Neuronal stem cell (in vitro differentiated cells): Measurements from ENCODE around the gene TSHZ2.

ENCODE experiments used
- DNase-seq: peaks from one replicate; pipeline ENCODE4 v3.0.0-alpha.2; 2013; ENCODE audit warnings: low spot score
- H2AFZ ChIP-seq: one replicate; pipeline ENCODE4 v1.6.1; 2013; ENCODE audit warnings: mild to moderate bottlenecking, low read length, inconsistent platforms
- H2AK5ac ChIP-seq: 2 replicates; pipeline ENCODE4 v1.6.1; 2013; ENCODE audit warnings: low read depth, mild to moderate bottlenecking, inconsistent platforms, low read length, moderate library complexity, mixed read lengths
- H2BK120ac ChIP-seq: 2 replicates; pipeline ENCODE4 v1.6.1; 2013; ENCODE audit warnings: low read depth, mild to moderate bottlenecking, inconsistent platforms, low read length, moderate library complexity, mixed read lengths
- H2BK12ac ChIP-seq: one replicate; pipeline ENCODE4 v1.6.1; 2013; ENCODE audit warnings: low read length, inconsistent platforms
- H2BK15ac ChIP-seq: 2 replicates; pipeline ENCODE4 v1.6.1; 2013; ENCODE audit warnings: mild to moderate bottlenecking, low read length, inconsistent platforms, mixed read lengths
- H2BK5ac ChIP-seq: one replicate; pipeline ENCODE4 v1.6.1; 2013; ENCODE audit warnings: inconsistent platforms, mild to moderate bottlenecking, low read length, moderate library complexity
- H3K14ac ChIP-seq: one replicate; pipeline ENCODE4 v1.6.1; 2013; ENCODE audit warnings: low read length, inconsistent platforms
- H3K18ac ChIP-seq: 2 replicates; pipeline ENCODE4 v1.6.1; 2013; ENCODE audit warnings: low read length, inconsistent platforms
- H3K23ac ChIP-seq: 2 replicates; pipeline ENCODE4 v1.6.1; 2013; ENCODE audit warnings: low read depth, mild to moderate bottlenecking, mixed read lengths, low read length, inconsistent platforms; ENCODE audit not compliant: poor library complexity
- H3K27ac ChIP-seq: replicated peaks from 3 replicates; pipeline ENCODE4 v1.5.1; 2013; ENCODE audit warnings: low read length, inconsistent platforms
- H3K27me3 ChIP-seq, 3 experiments: 2 replicates each; pipeline ENCODE4 v1.6.1; 2013; ENCODE audit warnings: low read length in 3 of 3, mild to moderate bottlenecking in 2 of 3, inconsistent platforms in 1 of 3, low read depth in 1 of 3, mixed read lengths in 1 of 3, moderate library complexity in 1 of 3; ENCODE audit not compliant: control insufficient read depth in 3 of 3, insufficient read depth in 3 of 3
- H3K36me3 ChIP-seq, 2 donors: replicated peaks in 1 of 2; 2 replicates each; pipeline ENCODE4 v1.6.1; 2013; ENCODE audit warnings: low read length in 2 of 2; ENCODE audit not compliant: control insufficient read depth in 2 of 2, insufficient read depth in 2 of 2
- H3K4ac ChIP-seq: 2 replicates; pipeline ENCODE4 v1.6.1; 2013; ENCODE audit warnings: inconsistent platforms, mild to moderate bottlenecking, low read length, moderate library complexity
- H3K4me1 ChIP-seq, 2 donors: 1 replicate in 1 of 2; 2 replicates in 1 of 2; pipeline ENCODE4 v1.6.1; 2013; ENCODE audit warnings: low read length in 2 of 2, low read depth in 1 of 2; ENCODE audit not compliant: control insufficient read depth in 2 of 2, insufficient read depth in 1 of 2
- H3K4me2 ChIP-seq: one replicate; pipeline ENCODE4 v1.6.1; 2013; ENCODE audit warnings: mild to moderate bottlenecking, low read length, inconsistent platforms; ENCODE audit not compliant: insufficient read depth, poor library complexity, severe bottlenecking
- H3K4me3 ChIP-seq, 2 donors: 2 replicates each; pipeline ENCODE4 v1.5.1; 2013; ENCODE audit warnings: low read length in 2 of 2, mild to moderate bottlenecking in 2 of 2, inconsistent platforms in 1 of 2, moderate library complexity in 1 of 2
- H3K79me1 ChIP-seq: one replicate; pipeline ENCODE4 v1.6.1; 2013; ENCODE audit warnings: low read depth, mild to moderate bottlenecking, inconsistent platforms, low read length, moderate library complexity
- H3K9ac ChIP-seq: one replicate; pipeline ENCODE4 v1.6.1; 2013; ENCODE audit warnings: mild to moderate bottlenecking, low read depth, low read length, inconsistent platforms; ENCODE audit not compliant: poor library complexity
- H3K9me3 ChIP-seq, 2 donors: replicated peaks in 1 of 2; 2 replicates each; pipeline versions ENCODE3 to v1.6.1; 2013; ENCODE audit warnings: low read length in 2 of 2, mild to moderate bottlenecking in 2 of 2, inconsistent platforms in 1 of 2, low read depth in 1 of 2, mixed read lengths in 1 of 2, moderate library complexity in 1 of 2; ENCODE audit not compliant: control insufficient read depth in 2 of 2, insufficient read depth in 1 of 2
- H4K8ac ChIP-seq: one replicate; pipeline ENCODE4 v1.6.1; 2013; ENCODE audit warnings: low read depth, mild to moderate bottlenecking, inconsistent platforms, low read length, moderate library complexity
- H4K91ac ChIP-seq: one replicate; pipeline ENCODE4 v1.6.1; 2013; ENCODE audit warnings: low read length, low read depth, mild to moderate bottlenecking, inconsistent platforms; ENCODE audit not compliant: poor library complexity
- WGBS, 2 donors: extraction: QIAGEN DNeasy Blood & Tissue Kit; methylation state at CpG; one replicate each; pipeline ENCODE4 v1.1.7; 2013; ENCODE audit warnings: missing lambda C conversion rate in 2 of 2, mixed read lengths in 1 of 2; ENCODE audit not compliant: insufficient read length in 2 of 2, insufficient replicate concordance in 1 of 2; ENCODE audit errors: extremely low coverage in 2 of 2; 5-methylcytosine and 5-hydroxymethylcytosine counted together

Gene TSHZ2

GRCh38 chr20:53296025-53296424 is 323.9 kb downstream of the TSHZ2 start:
- no peak overlapping the region for H3K4me2 ChIP-seq
- H3K23ac ChIP-seq, result no peak overlapping the region
- H3K36me3 ChIP-seq, result no peaks in the 10 kb centered on the region
- no peak overlapping the region for H2BK120ac ChIP-seq
- no peaks in the 10 kb centered on the region for H3K79me1 ChIP-seq
- no peak overlapping the region for H2AFZ ChIP-seq
- no peak overlapping the region for H4K8ac ChIP-seq
- WGBS, 2 donors, result no CpG with 5 or more reads among the region's 2 CpGs
- no peak overlapping the region for H3K4ac ChIP-seq
- H3K27me3 ChIP-seq, result no peaks in the 10 kb centered on the region
- no peak overlapping the region for H3K14ac ChIP-seq
- no peak overlapping the region for H4K91ac ChIP-seq
- no peak overlapping the region for H2BK15ac ChIP-seq
- no peak overlapping the region for H2AK5ac ChIP-seq
- H3K4me3 ChIP-seq, result no peak overlapping the region
- H3K4me1 ChIP-seq, result peaks cover 0 to 6% of the 10 kb centered on the region in 2 donors
- H3K9ac ChIP-seq, result no peak overlapping the region
- H3K27ac ChIP-seq, result no peak overlapping the region
- H2BK12ac ChIP-seq, result no peak overlapping the region
- H3K9me3 ChIP-seq, result no peaks in the 10 kb centered on the region
- no peak overlapping the region for H2BK5ac ChIP-seq
- H3K18ac ChIP-seq, result no peak overlapping the region
- no peak for DNase-seq

- H3K27ac ChIP-seq, result no peak overlapping the region
- no peak overlapping the region for H3K4me3 ChIP-seq
- H2AFZ ChIP-seq, result no peak overlapping the region
- no peaks in the 10 kb centered on the region for H3K27me3 ChIP-seq
- no peaks in the 10 kb centered on the region for H3K79me1 ChIP-seq
- no peak for DNase-seq
- no peaks in the 10 kb centered on the region for H3K9me3 ChIP-seq
- no peak overlapping the region for H3K23ac ChIP-seq
- no peaks in the 10 kb centered on the region for H3K36me3 ChIP-seq
- H3K4me2 ChIP-seq, result no peak overlapping the region
- no peak overlapping the region for H3K14ac ChIP-seq
- no CpG with 5 or more reads among the region's 2 CpGs for WGBS, 2 donors
- H4K8ac ChIP-seq, result no peak overlapping the region
- H2BK5ac ChIP-seq, result no peak overlapping the region
- H4K91ac ChIP-seq, result no peak overlapping the region
- H2BK15ac ChIP-seq, result no peak overlapping the region
- H2BK120ac ChIP-seq, result no peak overlapping the region
- H3K4ac ChIP-seq, result no peak overlapping the region
- H2AK5ac ChIP-seq, result no peak overlapping the region
- H3K18ac ChIP-seq, result no peak overlapping the region
- peaks cover 0 to 6% of the 10 kb centered on the region in 2 donors for H3K4me1 ChIP-seq
- no peak overlapping the region for H2BK12ac ChIP-seq
- no peak overlapping the region for H3K9ac ChIP-seq
Measured at GRCh38 chr20:53296451-53297153, 324.4 kb downstream of the TSHZ2 start.

GRCh38 chr20:53297154-53297529 is 325.0 kb downstream of the TSHZ2 start:
- no peak overlapping the region for H2BK120ac ChIP-seq
- no peak overlapping the region for H3K4me2 ChIP-seq
- H2BK5ac ChIP-seq, result no peak overlapping the region
- no peak overlapping the region for H3K14ac ChIP-seq
- H3K9ac ChIP-seq, result no peak overlapping the region
- no peak overlapping the region for H3K18ac ChIP-seq
- no peak overlapping the region for H3K27ac ChIP-seq
- no peak overlapping the region for H4K8ac ChIP-seq
- no peak overlapping the region for H3K4ac ChIP-seq
- WGBS, 2 donors, result no CpG with 5 or more reads among the region's 7 CpGs
- no peaks in the 10 kb centered on the region for H3K27me3 ChIP-seq
- H2BK12ac ChIP-seq, result no peak overlapping the region
- no peaks in the 10 kb centered on the region for H3K36me3 ChIP-seq
- no peaks in the 10 kb centered on the region for H3K9me3 ChIP-seq
- H2AK5ac ChIP-seq, result no peak overlapping the region
- no peak overlapping the region for H2AFZ ChIP-seq
- no peak for DNase-seq
- H2BK15ac ChIP-seq, result no peak overlapping the region
- H3K79me1 ChIP-seq, result no peaks in the 10 kb centered on the region
- no peak overlapping the region for H4K91ac ChIP-seq
- H3K4me3 ChIP-seq, result no peak overlapping the region
- peaks cover 0 to 6% of the 10 kb centered on the region in 2 donors for H3K4me1 ChIP-seq
- no peak overlapping the region for H3K23ac ChIP-seq

- H2AFZ ChIP-seq, result no peak overlapping the region
- H4K91ac ChIP-seq, result no peak overlapping the region
- no peak for DNase-seq
- no peak overlapping the region for H2BK15ac ChIP-seq
- no peak overlapping the region for H2BK120ac ChIP-seq
- no peak overlapping the region for H3K4me3 ChIP-seq
- no peak overlapping the region for H3K14ac ChIP-seq
- no peak overlapping the region for H2BK5ac ChIP-seq
- H3K36me3 ChIP-seq, result no peaks in the 10 kb centered on the region
- no peaks in the 10 kb centered on the region for H3K27me3 ChIP-seq
- H2AK5ac ChIP-seq, result no peak overlapping the region
- no peaks in the 10 kb centered on the region for H3K9me3 ChIP-seq
- peaks cover 0 to 6% of the 10 kb centered on the region in 2 donors for H3K4me1 ChIP-seq
- H3K4ac ChIP-seq, result no peak overlapping the region
- peak overlapping the region; percentile 2 for H3K18ac ChIP-seq
- no CpG with 5 or more reads among the region's 6 CpGs for WGBS, 2 donors
- H3K23ac ChIP-seq, result no peak overlapping the region
- H2BK12ac ChIP-seq, result no peak overlapping the region
- no peak overlapping the region for H4K8ac ChIP-seq
- no peaks in the 10 kb centered on the region for H3K79me1 ChIP-seq
- H3K9ac ChIP-seq, result no peak overlapping the region
- no peak overlapping the region for H3K4me2 ChIP-seq
- no peak overlapping the region for H3K27ac ChIP-seq
Measured at GRCh38 chr20:53298260-53298659, 326.1 kb downstream of the TSHZ2 start.
